Measurements from ENCODE around the gene WWTR1. TPM values are rescaled to one million over a fixed set of nuclear protein-coding genes. Genes with fewer than 3 reads are reported as not detected.

WWTR1 gene
- total RNA-seq, 1 experiment from 2014 or later: 24.4 TPM

GRCh38 chr3:149479621-149480325 is 178.1 kb downstream of the WWTR1 start:
- Histone ChIP-seq H3K4me1 (ENCODE audit: insufficient read depth, low read length) (no peaks in the 10 kb centered on the region), H3K79me1 (ENCODE audit: insufficient read depth, low read depth, low read length, poor library complexity, severe bottlenecking) (no peaks in the 10 kb centered on the region), H4K5ac (ENCODE audit: insufficient read length, low read depth, low read length) (no peak overlapping the region), H3K14ac (ENCODE audit: insufficient read depth, low read length) (no peak overlapping the region), H3K9me3 (ENCODE audit: control insufficient read depth, low read depth, low read length) (no peaks in the 10 kb centered on the region), H2BK5ac (ENCODE audit: insufficient read length, low read length) (no peak overlapping the region), H3K27ac (ENCODE audit: insufficient read length, low read depth, low read length) (no peak overlapping the region), H2AFZ (ENCODE audit: low read length) (peak overlapping the region; percentile 41), H4K8ac (replicated peaks; ENCODE audit: insufficient read length, low read depth, low read length) (no peak overlapping the region), H2BK120ac (ENCODE audit: low read depth, low read length, poor library complexity, severe bottlenecking) (no peak overlapping the region), H2BK15ac (ENCODE audit: low read depth, low read length) (no peak overlapping the region), H4K91ac (ENCODE audit: insufficient read length, low read depth, low read length) (no peak overlapping the region), H3K23me2 (ENCODE audit: insufficient read length, low read depth, low read length, poor library complexity, severe bottlenecking) (no peaks in the 10 kb centered on the region), H2BK20ac (ENCODE audit: low read depth, low read length, poor library complexity, severe bottlenecking) (no peak overlapping the region), H3K4me2 (ENCODE audit: insufficient read depth, insufficient read length, low read length) (no peak overlapping the region), H3K23ac (ENCODE audit: insufficient read length, low read depth, low read length) (no peak overlapping the region), H2AK5ac (ENCODE audit: insufficient read length, low read length) (no peak overlapping the region), H4K20me1 (ENCODE audit: control insufficient read depth, insufficient read depth, insufficient read length) (no peaks in the 10 kb centered on the region), H3K4ac (ENCODE audit: low read depth, low read length) (no peak overlapping the region), H2BK12ac (ENCODE audit: insufficient read length, low read depth, low read length) (no peak overlapping the region), H3K56ac (ENCODE audit: insufficient read length, low read depth, low read length) (no peak overlapping the region), H3K9ac (ENCODE audit: extremely low read depth, insufficient read length, low read length) (no peak overlapping the region), H3K79me2 (ENCODE audit: insufficient read depth, low read length) (no peaks in the 10 kb centered on the region), H3K18ac (ENCODE audit: insufficient read length, low read depth, low read length) (no peak overlapping the region), H3T11ph (ENCODE audit: low read length) (no peak overlapping the region), H3K27me3 (ENCODE audit: insufficient read depth, low read length) (no peaks in the 10 kb centered on the region)
- no peak for DNase-seq
- Mint-ChIP-seq H3K27me3 (ENCODE audit: low read depth) (no peaks in the 10 kb centered on the region), H3K4me3 (no peak overlapping the region), H3K27ac (no peak overlapping the region; a peak in 1 of 7 replicates), H3K36me3 (ENCODE audit: insufficient read depth in 1 of 3, low read depth in 3 of 3) (no peaks in the 10 kb centered on the region), H3K4me1 (peaks cover 7 to 14% of the 10 kb centered on the region in 2 experiments), H3K9me3 (no peaks in the 10 kb centered on the region)
- WGBS (ENCODE audit: extremely low coverage, insufficient read length, low lambda C conversion rate): no CpG with 5 or more reads among the region's 14 CpGs
- TF ChIP-seq CTCF (conservative IDR thresholded peaks at IDR 0.05): no peak
